Fibroblast of lung (primary cell): ENCODE data around the gene NBEAL1. TPM values are rescaled to one million over a fixed set of nuclear protein-coding genes. Genes with fewer than 3 reads are reported as not detected.

Experiments used
- DNase-seq, 2 donors: peaks; one replicate each; pipeline versions ENCODE4 v3.0.0 to v3.0.0-alpha.2; 2010; ENCODE audit warnings: low read depth in 2 of 2
- H2AFZ ChIP-seq: 2 replicates; pipeline ENCODE4 v1.5.1; 2012; ENCODE audit warnings: low read length, control low read depth, inconsistent platforms
- H3K27ac ChIP-seq: 2 replicates; pipeline ENCODE4 v1.5.1; 2011; ENCODE audit warnings: low read length, control low read depth; ENCODE audit not compliant: insufficient read depth
- H3K27me3 ChIP-seq: 2 replicates; pipeline ENCODE4 v1.5.1; 2011; ENCODE audit warnings: mild to moderate bottlenecking, low read length; ENCODE audit not compliant: control insufficient read depth, insufficient read depth
- H3K36me3 ChIP-seq: 2 replicates; pipeline ENCODE4 v1.5.1; 2011; ENCODE audit warnings: low read length; ENCODE audit not compliant: control insufficient read depth, insufficient read depth
- H3K4me1 ChIP-seq: 2 replicates; pipeline ENCODE4 v1.5.1; 2011; ENCODE audit warnings: low read length; ENCODE audit not compliant: control insufficient read depth, insufficient read depth; ENCODE audit errors: extremely low read depth
- H3K4me2 ChIP-seq: 2 replicates; pipeline ENCODE4 v1.5.1; 2011; ENCODE audit warnings: low read length, control low read depth; ENCODE audit not compliant: insufficient read depth; ENCODE audit errors: extremely low read depth
- H3K4me3 ChIP-seq, 4 experiments: fragments of 200-600 bp in 1 of 4; sonication (generic) in 1 of 4; replicated peaks in 1 of 4; 2 replicates each; pipeline ENCODE4 v1.5.1; 2011 to 2016; ENCODE audit warnings: low read length in 4 of 4, low read depth in 3 of 4, mild to moderate bottlenecking in 3 of 4, control low read depth in 2 of 4, inconsistent platforms in 1 of 4, mixed read lengths in 1 of 4; ENCODE audit not compliant: insufficient read depth in 1 of 4; ENCODE audit errors: control extremely low read depth in 1 of 4
- H3K79me2 ChIP-seq: 2 replicates; pipeline ENCODE4 v1.5.1; 2012; ENCODE audit warnings: mild to moderate bottlenecking, low read length, inconsistent platforms; ENCODE audit not compliant: control insufficient read depth, insufficient read depth
- H3K9ac ChIP-seq: 2 replicates; pipeline ENCODE4 v1.5.1; 2011; ENCODE audit warnings: mild to moderate bottlenecking, low read length, control low read depth; ENCODE audit not compliant: insufficient read depth
- H3K9me3 ChIP-seq: 2 replicates; pipeline ENCODE4 v1.5.1; 2012; ENCODE audit warnings: low read depth, low read length; ENCODE audit not compliant: control insufficient read depth, insufficient read depth
- H4K20me1 ChIP-seq: 2 replicates; pipeline ENCODE4 v1.5.1; 2011; ENCODE audit warnings: low read length; ENCODE audit not compliant: control insufficient read depth, insufficient read depth; ENCODE audit errors: extremely low read depth
- EZH2 ChIP-seq: IDR thresholded peaks from 2 replicates; pipeline ENCODE4 v1.5.1; 2012; ENCODE audit warnings: low read length, control low read depth, mild to moderate bottlenecking; ENCODE audit errors: missing control alignments
- polyA plus RNA-seq, 2 donors: library from polyadenylated mRNA; depleted of rRNA in 1 of 2; stranded (reverse) in 1 of 2; unstranded in 1 of 2; fragments of >200 nt; gene quantifications; 2 replicates each; pipeline ENCODE4 v1.2.1, GENCODE V29; 2011 to 2012; ENCODE audit warnings: missing spikeins in 1 of 2
- total RNA-seq: library from RNA; depleted of rRNA; stranded (reverse); fragments of >200 nt; gene quantifications from 2 replicates; pipeline ENCODE4 v1.2.1, GENCODE V29; 2014
- TF ChIP-seq, protein P1 (sequence below), 2 donors: IDR thresholded peaks in 1 of 2; conservative IDR thresholded peaks in 1 of 2; 1 replicate in 1 of 2; 2 replicates in 1 of 2; pipeline ENCODE4 v1.5.1; 2011 to 2012; ENCODE audit warnings: low read length in 2 of 2, control low read depth in 1 of 2, inconsistent platforms in 1 of 2, low read depth in 1 of 2, mild to moderate bottlenecking in 1 of 2

Gene NBEAL1
- total and polyA plus RNA-seq, 2 donors (not counting 1 experiment from before 2014, with no cell fraction given), result 14.8 to 55.7 TPM

DNA sequence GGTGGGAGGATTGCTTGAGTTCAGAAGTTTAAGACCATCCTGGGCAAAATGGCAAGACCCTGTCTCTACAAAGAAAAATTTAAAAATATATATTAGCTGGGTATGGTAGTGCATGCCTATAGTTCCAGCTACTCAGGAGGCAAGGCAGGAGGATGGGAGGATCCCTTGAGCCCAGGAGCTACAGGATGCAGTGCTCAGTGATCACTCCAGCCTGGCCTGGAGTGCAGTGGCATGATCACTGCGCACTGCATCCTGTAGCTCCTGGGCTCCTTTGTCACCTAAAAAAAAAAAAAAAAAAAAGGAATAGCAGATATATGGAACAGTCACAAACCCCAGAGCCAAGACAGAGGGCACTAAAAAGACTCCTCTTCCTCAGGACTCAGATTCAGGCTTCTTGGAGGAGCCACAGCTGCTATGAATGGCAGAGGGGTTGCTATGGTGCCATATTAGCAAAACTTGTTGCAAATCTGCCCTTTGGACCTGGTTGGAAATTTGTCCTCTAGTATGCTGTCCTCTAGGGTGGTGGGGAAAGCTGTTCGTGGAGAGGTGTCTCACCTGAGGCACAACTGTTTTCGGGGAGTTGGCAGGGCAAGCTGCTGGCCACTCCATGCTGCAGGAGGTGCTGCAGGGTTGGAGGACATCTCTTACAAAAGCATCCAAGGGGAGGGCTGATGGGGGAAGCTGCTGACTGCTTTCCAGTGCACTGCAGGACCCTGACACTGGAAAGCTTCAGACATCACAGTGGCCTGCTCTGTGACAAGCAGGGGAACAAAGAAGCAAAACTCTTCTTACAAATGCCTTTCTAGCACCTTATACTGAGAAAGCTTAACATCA lies 246.9 kb downstream of the NBEAL1 start:
- Histone ChIP-seq H3K4me1 (no peaks in the 10 kb centered on the region), H2AFZ (no peak overlapping the region), H3K4me2 (no peak overlapping the region)

More for the DNA sequence above, 246.9 kb downstream of the NBEAL1 start:
- no peak overlapping the region for H3K9ac ChIP-seq
- H3K36me3 ChIP-seq, result no peaks in the 10 kb centered on the region
- no peak overlapping the region for H3K27ac ChIP-seq
- DNase-seq, result no peak
- H3K79me2 ChIP-seq, result no peaks in the 10 kb centered on the region
- no peaks in the 10 kb centered on the region for H3K27me3 ChIP-seq
- H3K9me3 ChIP-seq, result no peaks in the 10 kb centered on the region
- TF ChIP-seq, protein P1, sequence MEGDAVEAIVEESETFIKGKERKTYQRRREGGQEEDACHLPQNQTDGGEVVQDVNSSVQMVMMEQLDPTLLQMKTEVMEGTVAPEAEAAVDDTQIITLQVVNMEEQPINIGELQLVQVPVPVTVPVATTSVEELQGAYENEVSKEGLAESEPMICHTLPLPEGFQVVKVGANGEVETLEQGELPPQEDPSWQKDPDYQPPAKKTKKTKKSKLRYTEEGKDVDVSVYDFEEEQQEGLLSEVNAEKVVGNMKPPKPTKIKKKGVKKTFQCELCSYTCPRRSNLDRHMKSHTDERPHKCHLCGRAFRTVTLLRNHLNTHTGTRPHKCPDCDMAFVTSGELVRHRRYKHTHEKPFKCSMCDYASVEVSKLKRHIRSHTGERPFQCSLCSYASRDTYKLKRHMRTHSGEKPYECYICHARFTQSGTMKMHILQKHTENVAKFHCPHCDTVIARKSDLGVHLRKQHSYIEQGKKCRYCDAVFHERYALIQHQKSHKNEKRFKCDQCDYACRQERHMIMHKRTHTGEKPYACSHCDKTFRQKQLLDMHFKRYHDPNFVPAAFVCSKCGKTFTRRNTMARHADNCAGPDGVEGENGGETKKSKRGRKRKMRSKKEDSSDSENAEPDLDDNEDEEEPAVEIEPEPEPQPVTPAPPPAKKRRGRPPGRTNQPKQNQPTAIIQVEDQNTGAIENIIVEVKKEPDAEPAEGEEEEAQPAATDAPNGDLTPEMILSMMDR (conservative IDR thresholded peaks at IDR 0.05 in 1 of 2, IDR thresholded peaks at IDR 0.05 in 1 of 2; ENCODE audit: low read depth in 1 of 2, low read length in 2 of 2), result peak in 1 of 2 donors; percentile 2
- no peak for TF ChIP-seq EZH2
- H3K4me3 ChIP-seq, result no peak overlapping the region
- H4K20me1 ChIP-seq, result no peaks in the 10 kb centered on the region

Other genes starting within 250 kb of the NBEAL1 start
- gene ICA1L, start 143.1 kb upstream of the NBEAL1 start, total RNA-seq, result 3.1 and 4.6 TPM in 2 replicates
- 3.1 TPM in 2 replicates for gene ICA1L, start 143.1 kb upstream of the NBEAL1 start, polyA plus RNA-seq
- gene WDR12, start 103.2 kb upstream of the NBEAL1 start, total RNA-seq, result 26.4 and 31.1 TPM in 2 replicates
- 35.1 and 42.3 TPM in 2 replicates for gene WDR12, start 103.2 kb upstream of the NBEAL1 start, polyA plus RNA-seq
- gene CARF, start 102.6 kb upstream of the NBEAL1 start, total RNA-seq, result 7.4 and 8.6 TPM in 2 replicates
- 3.7 and 7.2 TPM in 2 replicates for gene CARF, start 102.6 kb upstream of the NBEAL1 start, polyA plus RNA-seq
- 36.3 and 48.0 TPM in 2 replicates for gene CYP20A1, start 224.1 kb downstream of the NBEAL1 start, total RNA-seq
- 25.5 and 35.9 TPM in 2 replicates for gene CYP20A1, start 224.1 kb downstream of the NBEAL1 start, polyA plus RNA-seq